Chondrocyte (in vitro differentiated cells): ENCODE measurements around the gene WNK2. TPM values are rescaled to one million over a fixed set of nuclear protein-coding genes. Genes with fewer than 3 reads are reported as not detected.
"Not testable (repeated sequence)": the region's sequence is repeated elsewhere in the genome, so short reads cannot be mapped to it uniquely, and the experiment has no call there.

Experiments
- DNase-seq: peaks from one replicate; pipeline ENCODE4 v3.0.0; 2021; ENCODE audit warnings: mixed read lengths, low spot score
- H3K27ac Mint-ChIP-seq: one replicate; pipeline ENCODE4 v1.8.0; 2021; ENCODE audit warnings: mild to moderate bottlenecking, moderate library complexity, mixed read lengths; ENCODE audit not compliant: unreplicated experiment
- H3K27me3 Mint-ChIP-seq: 2 replicates; pipeline ENCODE4 v1.8.0; 2021; ENCODE audit warnings: low read depth, mixed read lengths
- H3K36me3 Mint-ChIP-seq: 2 replicates; pipeline ENCODE4 v1.8.0; 2021; ENCODE audit warnings: low read depth, mixed read lengths
- H3K4me1 Mint-ChIP-seq: 2 replicates; pipeline ENCODE4 v1.8.0; 2021; ENCODE audit warnings: low read depth, mild to moderate bottlenecking, mixed read lengths
- H3K4me3 Mint-ChIP-seq: one replicate; pipeline ENCODE4 v1.8.0; 2021; ENCODE audit warnings: mild to moderate bottlenecking, moderate library complexity, mixed read lengths; ENCODE audit not compliant: unreplicated experiment
- H3K9me3 Mint-ChIP-seq: 2 replicates; pipeline ENCODE4 v1.8.0; 2021; ENCODE audit warnings: low read depth, mixed read lengths
- CTCF ChIP-seq: fragments of 200-600 bp; sonication (generic); IDR thresholded peaks from 2 replicates; pipeline ENCODE4 v1.5.0; 2021; ENCODE audit warnings: antibody characterized with exemption, mild to moderate bottlenecking, moderate library complexity
- total RNA-seq: library from RNA; stranded (reverse); gene quantifications from 3 replicates; pipeline ENCODE4 v1.2.1, GENCODE V29; 2021

Gene WNK2
- total RNA-seq, 1 donor from 2014 or later, result 2.3 TPM

- Mint-ChIP-seq H3K36me3 (no peaks in the 10 kb centered on the region), H3K4me3 (no peak overlapping the region), H3K27me3 (peaks cover 12% of the 10 kb centered on the region), H3K9me3 (no peaks in the 10 kb centered on the region), H3K27ac (no peak overlapping the region), H3K4me1 (peaks cover 3% of the 10 kb centered on the region)
- TF ChIP-seq CTCF, result no peak
- DNase-seq, result no peak
Measured at GRCh38 chr9:93354451-93354850, 170.5 kb downstream of the WNK2 start.

GRCh38 chr9:93355827-93356226 is 171.9 kb downstream of the WNK2 start:
- no peak overlapping the region for H3K4me3 Mint-ChIP-seq
- H3K36me3 Mint-ChIP-seq, result no peaks in the 10 kb centered on the region
- H3K27me3 Mint-ChIP-seq, result peaks cover 7% of the 10 kb centered on the region
- peaks cover 7% of the 10 kb centered on the region for H3K9me3 Mint-ChIP-seq
- no peak for DNase-seq
- TF ChIP-seq CTCF, result no peak
- no peak overlapping the region for H3K27ac Mint-ChIP-seq
- peaks cover 3% of the 10 kb centered on the region for H3K4me1 Mint-ChIP-seq

GRCh38 chr9:93357649-93358048 is 173.7 kb downstream of the WNK2 start:
- no peak for TF ChIP-seq CTCF
- Mint-ChIP-seq H3K27ac (no peak overlapping the region), H3K36me3 (no peaks in the 10 kb centered on the region), H3K4me1 (peaks cover 3% of the 10 kb centered on the region), H3K9me3 (peaks cover 14% of the 10 kb centered on the region), H3K4me3 (no peak overlapping the region), H3K27me3 (peaks cover 6% of the 10 kb centered on the region)
- DNase-seq, result no peak

GRCh38 chr9:93359907-93360306 is 176.0 kb downstream of the WNK2 start:
- not testable (repeated sequence) for DNase-seq, H3K27ac Mint-ChIP-seq, H3K4me1 Mint-ChIP-seq, H3K36me3 Mint-ChIP-seq, H3K27me3 Mint-ChIP-seq, H3K4me3 Mint-ChIP-seq
- H3K9me3 Mint-ChIP-seq, result peaks cover 14% of the 10 kb centered on the region

GRCh38 chr9:93361995-93362394 is 178.1 kb downstream of the WNK2 start:
- Mint-ChIP-seq H3K4me3 (no peak overlapping the region), H3K9me3 (peaks cover 14% of the 10 kb centered on the region), H3K27me3 (peaks cover 5% of the 10 kb centered on the region), H3K36me3 (no peaks in the 10 kb centered on the region), H3K4me1 (no peaks in the 10 kb centered on the region), H3K27ac (no peak overlapping the region)
- no peak for DNase-seq
- TF ChIP-seq CTCF, result no peak

GRCh38 chr9:93364734-93365426 is 180.9 kb downstream of the WNK2 start:
- no peak for TF ChIP-seq CTCF
- no peaks in the 10 kb centered on the region for H3K4me1 Mint-ChIP-seq
- no peaks in the 10 kb centered on the region for H3K36me3 Mint-ChIP-seq
- H3K4me3 Mint-ChIP-seq, result no peak overlapping the region
- peaks cover 11% of the 10 kb centered on the region for H3K9me3 Mint-ChIP-seq
- H3K27me3 Mint-ChIP-seq, result peaks cover 6% of the 10 kb centered on the region
- DNase-seq, result no peak
- H3K27ac Mint-ChIP-seq, result no peak overlapping the region
